CD14-positive monocyte (primary cell): ENCODE results near the gene IL22RA1. TPM values are rescaled to one million over a fixed set of nuclear protein-coding genes. Genes with fewer than 3 reads are reported as not detected.

Experiments
- DNase-seq, 3 donors: peaks; one replicate each; pipeline ENCODE4 v3.0.0-alpha.2; 2011 to 2022
- H2AFZ ChIP-seq: 2 replicates; pipeline ENCODE4 v1.6.0; 2012; ENCODE audit warnings: mild to moderate bottlenecking, low read depth, low read length, inconsistent platforms; ENCODE audit not compliant: insufficient read depth, poor library complexity, severe bottlenecking
- H3K27ac ChIP-seq, 2 donors: 1 replicate in 1 of 2; 2 replicates in 1 of 2; pipeline ENCODE4 v1.5.1; 2012 to 2013; ENCODE audit warnings: low read length in 2 of 2, control low read depth in 1 of 2, inconsistent platforms in 1 of 2, low read depth in 1 of 2, mild to moderate bottlenecking in 1 of 2
- H3K27me3 ChIP-seq, 2 donors: one replicate each; pipeline versions ENCODE4 v1.6.0 to v1.6.1; 2011 to 2013; ENCODE audit warnings: low read length in 2 of 2; ENCODE audit not compliant: control insufficient read depth in 2 of 2, insufficient read depth in 2 of 2
- H3K36me3 ChIP-seq, 2 donors: replicated peaks in 1 of 2; 1 replicate in 1 of 2; 2 replicates in 1 of 2; pipeline versions ENCODE4 v1.5.1 to v1.6.1; 2012 to 2013; ENCODE audit warnings: low read length in 2 of 2, control low read depth in 1 of 2, inconsistent platforms in 1 of 2, mild to moderate bottlenecking in 1 of 2; ENCODE audit not compliant: insufficient read depth in 2 of 2, control insufficient read depth in 1 of 2
- H3K4me1 ChIP-seq, 2 donors: 1 replicate in 1 of 2; 2 replicates in 1 of 2; pipeline versions ENCODE4 v1.5.1 to v1.6.1; 2012 to 2013; ENCODE audit warnings: low read length in 2 of 2, control low read depth in 1 of 2, inconsistent platforms in 1 of 2, mild to moderate bottlenecking in 1 of 2, moderate library complexity in 1 of 2; ENCODE audit not compliant: insufficient read depth in 2 of 2, control insufficient read depth in 1 of 2
- H3K4me2 ChIP-seq: replicated peaks from 2 replicates; pipeline ENCODE3; 2012; ENCODE audit warnings: low read length, moderate library complexity, mild to moderate bottlenecking; ENCODE audit not compliant: poor library complexity, severe bottlenecking; ENCODE audit errors: extremely low read depth
- H3K4me3 ChIP-seq, 3 experiments: fragments of 200-600 bp in 1 of 3; sonication (generic) in 1 of 3; replicated peaks in 1 of 3; 1 replicate in 2 of 3; 2 replicates in 1 of 3; pipeline ENCODE4 v1.5.1; 2011 to 2013; ENCODE audit warnings: low read length in 3 of 3, mild to moderate bottlenecking in 3 of 3, control low read depth in 2 of 3, low read depth in 2 of 3, inconsistent platforms in 1 of 3, moderate library complexity in 1 of 3
- H3K79me2 ChIP-seq: 2 replicates; pipeline ENCODE4 v1.6.0; 2012; ENCODE audit warnings: mild to moderate bottlenecking, control low read depth, inconsistent platforms, low read length, moderate library complexity; ENCODE audit not compliant: insufficient read depth
- H3K9ac ChIP-seq: 2 replicates; pipeline ENCODE4 v1.6.0; 2017; ENCODE audit warnings: low read length, mild to moderate bottlenecking; ENCODE audit not compliant: insufficient read depth, poor library complexity, severe bottlenecking
- H3K9me3 ChIP-seq, 2 donors: replicated peaks in 1 of 2; 1 replicate in 1 of 2; 2 replicates in 1 of 2; pipeline versions ENCODE4 v1.5.1 to v1.6.1; 2012 to 2013; ENCODE audit warnings: low read length in 2 of 2, control low read depth in 1 of 2; ENCODE audit not compliant: control insufficient read depth in 1 of 2, insufficient read depth in 1 of 2
- H4K20me1 ChIP-seq: 2 replicates; pipeline ENCODE4 v1.6.0; 2012; ENCODE audit warnings: mild to moderate bottlenecking, low read length, control low read depth, moderate library complexity; ENCODE audit not compliant: insufficient read depth
- H3K27ac Mint-ChIP-seq, 7 donors: one replicate each; pipeline ENCODE4 v1.8.0; 2020; ENCODE audit warnings: mild to moderate bottlenecking in 7 of 7, mixed read lengths in 7 of 7, moderate library complexity in 6 of 7, inconsistent platforms in 2 of 7
- H3K27me3 Mint-ChIP-seq, 3 donors: one replicate each; pipeline ENCODE4 v1.8.0; 2021 to 2022; ENCODE audit warnings: low read depth in 3 of 3, mild to moderate bottlenecking in 3 of 3, mixed read lengths in 3 of 3, moderate library complexity in 3 of 3, inconsistent platforms in 1 of 3
- H3K36me3 Mint-ChIP-seq, 2 donors: one replicate each; pipeline ENCODE4 v1.8.0; 2020; ENCODE audit warnings: mixed read lengths in 2 of 2, inconsistent platforms in 1 of 2, mild to moderate bottlenecking in 1 of 2
- H3K4me1 Mint-ChIP-seq: one replicate; pipeline ENCODE4 v1.8.0; 2020; ENCODE audit warnings: mild to moderate bottlenecking, mixed read lengths
- H3K4me3 Mint-ChIP-seq, 2 donors: one replicate each; pipeline ENCODE4 v1.8.0; 2020; ENCODE audit warnings: mild to moderate bottlenecking in 2 of 2, mixed read lengths in 2 of 2, moderate library complexity in 1 of 2
- H3K9me3 Mint-ChIP-seq, 7 donors: one replicate each; pipeline ENCODE4 v1.8.0; 2020 to 2022; ENCODE audit warnings: mixed read lengths in 7 of 7, mild to moderate bottlenecking in 6 of 7, moderate library complexity in 6 of 7, inconsistent platforms in 2 of 7
- CTCF ChIP-seq: fragments of 200-600 bp; IDR thresholded peaks from one replicate; pipeline ENCODE4 v1.8.0; 2022; ENCODE audit warnings: antibody characterized with exemption, mild to moderate bottlenecking
- WGBS: methylation state at CpG from one replicate; pipeline ENCODE4 v1.1.5; 2013; ENCODE audit warnings: missing lambda C conversion rate; ENCODE audit not compliant: insufficient coverage; 5-methylcytosine and 5-hydroxymethylcytosine counted together
- intact Hi-C, 2 donors: fragments of 100-400 bp; cut with micrococcal nuclease; formaldehyde crosslinking; loops; one replicate each; pipeline versions ENCODE4 v1.15.0 to v1.15.1; 2023
- polyA plus RNA-seq, 3 donors: library from polyadenylated mRNA; depleted of rRNA in 1 of 3; unstranded in 2 of 3; stranded (reverse) in 1 of 3; fragments of 300-500 nt in 2 of 3; fragments of >200 nt in 1 of 3; fragmentation: Illumina TruSeq in 2 of 3; gene quantifications; 1 replicate in 2 of 3; 2 replicates in 1 of 3; pipeline ENCODE4 v1.2.3, GENCODE V29; 2012 to 2021

Gene IL22RA1
- polyA plus RNA-seq, 3 donors = not detected

- Mint-ChIP-seq H3K27me3 (peaks cover 0 to 4% (median 4%) of the 10 kb centered on the region in 3 donors), H3K9me3 (no peaks in the 10 kb centered on the region), H3K4me1 (no peaks in the 10 kb centered on the region), H3K27ac (no peak overlapping the region), H3K4me3 (no peak overlapping the region), H3K36me3 (no peaks in the 10 kb centered on the region)
- H3K27ac ChIP-seq = no peak overlapping the region
- H4K20me1 ChIP-seq = no peaks in the 10 kb centered on the region
- no peak overlapping the region for H3K9ac ChIP-seq
- no peaks in the 10 kb centered on the region for H3K4me1 ChIP-seq
- no peaks in the 10 kb centered on the region for H3K79me2 ChIP-seq
- 87% methylated on average over 3 of the region's 5 CpGs for WGBS
- no peaks in the 10 kb centered on the region for H3K27me3 ChIP-seq
- H2AFZ ChIP-seq = no peak overlapping the region
- no peaks in the 10 kb centered on the region for H3K9me3 ChIP-seq
- no peak for TF ChIP-seq CTCF
- intact Hi-C loops = no loop called here
- H3K36me3 ChIP-seq = no peaks in the 10 kb centered on the region
- no peak for DNase-seq
- no peak overlapping the region for H3K4me2 ChIP-seq
- no peak overlapping the region for H3K4me3 ChIP-seq
Observed at GRCh38 chr1:24094554-24094953, 48.4 kb downstream of the IL22RA1 start.

- no peak overlapping the region for H3K27ac Mint-ChIP-seq
- Histone ChIP-seq H3K4me1 (no peaks in the 10 kb centered on the region), H3K9ac (no peak overlapping the region), H3K27ac (no peak overlapping the region), H3K36me3 (no peaks in the 10 kb centered on the region), H3K4me2 (no peak overlapping the region), H3K9me3 (no peaks in the 10 kb centered on the region), H4K20me1 (no peaks in the 10 kb centered on the region), H3K27me3 (no peaks in the 10 kb centered on the region), H3K79me2 (no peaks in the 10 kb centered on the region), H2AFZ (no peak overlapping the region), H3K4me3 (no peak overlapping the region)
- H3K4me3 Mint-ChIP-seq = no peak overlapping the region
- H3K27me3 Mint-ChIP-seq = peaks cover 0 to 8% (median 4%) of the 10 kb centered on the region in 3 donors
- intact Hi-C loops = no loop called here
- H3K4me1 Mint-ChIP-seq = no peaks in the 10 kb centered on the region
- no peaks in the 10 kb centered on the region for H3K9me3 Mint-ChIP-seq
- no peaks in the 10 kb centered on the region for H3K36me3 Mint-ChIP-seq
- no peak for DNase-seq
- WGBS = 94% methylated on average over 7 of the region's 9 CpGs
- TF ChIP-seq CTCF = no peak
Observed at GRCh38 chr1:24093732-24094131, 49.2 kb downstream of the IL22RA1 start.
